Thyroid gland (tissue), 4 donors: ENCODE results near the gene NOC4L.

Source experiments
- CTCF ChIP-seq, 6 experiments: fragments of 200-600 bp in 3 of 6; fragments of 450-650 bp in 3 of 6; sonication (generic) in 3 of 6; IDR thresholded peaks; one replicate each; pipeline ENCODE4 v1.5.1; 2016 to 2019; ENCODE audit warnings: antibody characterized with exemption in 6 of 6, mild to moderate bottlenecking in 2 of 6, inconsistent platforms in 1 of 6, moderate library complexity in 1 of 6
- POLR2A ChIP-seq, 2 donors: fragments of 450-650 bp; IDR thresholded peaks; one replicate each; pipeline ENCODE4 v1.6.1; 2017; ENCODE audit warnings: antibody characterized with exemption in 2 of 2, mild to moderate bottlenecking in 2 of 2, moderate library complexity in 1 of 2

DNA sequence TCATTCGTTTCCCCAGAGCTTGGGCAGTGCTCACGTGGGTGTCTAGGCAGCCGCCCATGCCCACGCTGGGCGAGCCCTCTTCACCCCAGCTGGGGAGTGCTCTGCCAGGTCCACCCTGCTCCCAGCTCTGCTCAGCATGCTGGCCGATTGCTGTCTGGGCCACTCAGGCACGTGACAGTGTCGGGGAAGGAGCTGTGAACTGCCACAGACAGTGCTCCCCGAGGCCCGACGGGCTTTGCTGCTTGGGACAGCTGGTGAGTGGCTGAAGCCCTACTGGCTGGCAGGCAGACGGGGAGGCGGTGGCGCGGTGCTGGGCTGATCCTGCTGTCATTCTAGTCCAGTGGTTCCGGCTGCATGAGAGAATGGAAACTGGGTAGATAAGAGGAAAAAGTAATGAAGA lies 15.8 kb downstream of the NOC4L start:
- no peak for TF ChIP-seq POLR2A (IDR thresholded peaks at IDR 0.05)
- TF ChIP-seq CTCF (IDR thresholded peaks at IDR 0.05), result no peak
